Thyroid gland (tissue), 4 donors: Measurements from ENCODE around the gene SPATS2L.
A peak's percentile ranks its signal among the peaks of the same experiment; 100 is the strongest.

Experiments used
- POLR2A ChIP-seq, 2 donors: fragments of 450-650 bp; IDR thresholded peaks; one replicate each; pipeline ENCODE4 v1.6.1; 2017; ENCODE audit warnings: antibody characterized with exemption in 2 of 2, mild to moderate bottlenecking in 2 of 2, moderate library complexity in 1 of 2
- TF ChIP-seq, protein P1 (sequence below), 6 experiments: fragments of 200-600 bp in 3 of 6; fragments of 450-650 bp in 3 of 6; sonication (generic) in 3 of 6; IDR thresholded peaks; one replicate each; pipeline ENCODE4 v1.5.1; 2016 to 2019; ENCODE audit warnings: antibody characterized with exemption in 6 of 6, mild to moderate bottlenecking in 2 of 6, inconsistent platforms in 1 of 6, moderate library complexity in 1 of 6

DNA sequence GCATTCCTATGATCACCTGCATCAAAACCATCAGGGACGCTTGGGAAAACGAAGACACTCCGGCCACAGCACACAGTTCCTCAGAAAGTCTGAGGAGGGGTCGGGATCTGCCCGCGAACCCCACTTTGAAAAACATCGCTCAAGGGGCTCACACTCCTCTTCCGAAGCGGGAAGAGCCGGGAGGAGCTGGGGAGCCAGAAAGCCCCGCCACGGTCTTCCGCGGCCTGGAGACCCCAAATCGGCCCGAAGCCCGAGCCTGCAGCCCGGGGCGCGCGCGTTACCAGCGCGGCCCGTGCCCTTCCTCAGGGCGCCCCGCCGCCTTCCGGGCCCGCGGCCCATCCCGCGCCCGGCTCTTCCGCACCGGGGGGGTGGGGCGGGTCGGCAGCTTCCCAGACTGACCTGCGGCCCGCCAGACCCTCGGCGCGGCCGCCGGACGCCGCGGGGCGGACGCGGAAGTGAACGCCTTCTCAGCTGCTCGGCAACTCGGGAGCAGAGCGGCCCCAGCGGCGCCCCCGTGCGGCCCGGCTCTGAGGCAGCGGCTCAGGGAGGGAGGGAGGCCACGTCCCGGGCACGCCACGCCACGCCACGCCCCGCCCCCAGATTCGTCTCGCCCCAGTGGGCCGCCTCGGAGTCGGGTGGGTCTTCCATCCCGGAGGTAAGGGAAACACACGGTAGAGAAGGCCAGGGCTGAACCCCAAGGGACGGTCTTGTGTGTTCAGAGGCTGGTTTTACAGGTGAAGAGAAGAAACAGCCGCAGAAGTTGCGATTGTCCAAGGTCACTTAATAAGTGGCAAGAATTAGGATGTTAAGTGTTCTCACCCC lies 203.3 kb downstream of the SPATS2L start, which contains the start of gene KCTD18:
- TF ChIP-seq, protein P1, sequence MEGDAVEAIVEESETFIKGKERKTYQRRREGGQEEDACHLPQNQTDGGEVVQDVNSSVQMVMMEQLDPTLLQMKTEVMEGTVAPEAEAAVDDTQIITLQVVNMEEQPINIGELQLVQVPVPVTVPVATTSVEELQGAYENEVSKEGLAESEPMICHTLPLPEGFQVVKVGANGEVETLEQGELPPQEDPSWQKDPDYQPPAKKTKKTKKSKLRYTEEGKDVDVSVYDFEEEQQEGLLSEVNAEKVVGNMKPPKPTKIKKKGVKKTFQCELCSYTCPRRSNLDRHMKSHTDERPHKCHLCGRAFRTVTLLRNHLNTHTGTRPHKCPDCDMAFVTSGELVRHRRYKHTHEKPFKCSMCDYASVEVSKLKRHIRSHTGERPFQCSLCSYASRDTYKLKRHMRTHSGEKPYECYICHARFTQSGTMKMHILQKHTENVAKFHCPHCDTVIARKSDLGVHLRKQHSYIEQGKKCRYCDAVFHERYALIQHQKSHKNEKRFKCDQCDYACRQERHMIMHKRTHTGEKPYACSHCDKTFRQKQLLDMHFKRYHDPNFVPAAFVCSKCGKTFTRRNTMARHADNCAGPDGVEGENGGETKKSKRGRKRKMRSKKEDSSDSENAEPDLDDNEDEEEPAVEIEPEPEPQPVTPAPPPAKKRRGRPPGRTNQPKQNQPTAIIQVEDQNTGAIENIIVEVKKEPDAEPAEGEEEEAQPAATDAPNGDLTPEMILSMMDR (IDR thresholded peaks at IDR 0.05) = peak in 5 of 6 experiments; percentile 28 to 96 (median 88)
- TF ChIP-seq POLR2A (IDR thresholded peaks at IDR 0.05) = peak in 1 of 2 donors; percentile 84
